Panc1 (cell line): ENCODE data around the gene PPT1.

ENCODE experiments used
- POLR2AphosphoS5 ChIP-seq: IDR thresholded peaks from 2 replicates; pipeline ENCODE4 v1.6.1; 2012; ENCODE audit warnings: mild to moderate bottlenecking, low read depth, low read length, moderate library complexity
- SIN3A ChIP-seq: IDR thresholded peaks from 2 replicates; pipeline ENCODE4 v1.6.1; 2012; ENCODE audit warnings: low read depth, mild to moderate bottlenecking, low read length, moderate library complexity, borderline replicate concordance; ENCODE audit not compliant: insufficient read depth
- TCF7L2 ChIP-seq: IDR thresholded peaks from 2 replicates; pipeline ENCODE4 v1.6.1; 2011; ENCODE audit warnings: mild to moderate bottlenecking, low read depth, low read length, inconsistent platforms
- TF ChIP-seq, protein P1 (sequence below): fragments of 450-650 bp; IDR thresholded peaks from 2 replicates; pipeline ENCODE4 v1.5.1; 2017; ENCODE audit warnings: mild to moderate bottlenecking
- TF ChIP-seq, protein P2 (sequence below), 2 experiments: IDR thresholded peaks; 2 replicates each; pipeline ENCODE4 v1.6.1; 2011 to 2012; ENCODE audit warnings: low read depth in 2 of 2, control low read depth in 1 of 2, low read length in 1 of 2, mild to moderate bottlenecking in 1 of 2, moderate library complexity in 1 of 2; ENCODE audit not compliant: insufficient read depth in 1 of 2

DNA sequence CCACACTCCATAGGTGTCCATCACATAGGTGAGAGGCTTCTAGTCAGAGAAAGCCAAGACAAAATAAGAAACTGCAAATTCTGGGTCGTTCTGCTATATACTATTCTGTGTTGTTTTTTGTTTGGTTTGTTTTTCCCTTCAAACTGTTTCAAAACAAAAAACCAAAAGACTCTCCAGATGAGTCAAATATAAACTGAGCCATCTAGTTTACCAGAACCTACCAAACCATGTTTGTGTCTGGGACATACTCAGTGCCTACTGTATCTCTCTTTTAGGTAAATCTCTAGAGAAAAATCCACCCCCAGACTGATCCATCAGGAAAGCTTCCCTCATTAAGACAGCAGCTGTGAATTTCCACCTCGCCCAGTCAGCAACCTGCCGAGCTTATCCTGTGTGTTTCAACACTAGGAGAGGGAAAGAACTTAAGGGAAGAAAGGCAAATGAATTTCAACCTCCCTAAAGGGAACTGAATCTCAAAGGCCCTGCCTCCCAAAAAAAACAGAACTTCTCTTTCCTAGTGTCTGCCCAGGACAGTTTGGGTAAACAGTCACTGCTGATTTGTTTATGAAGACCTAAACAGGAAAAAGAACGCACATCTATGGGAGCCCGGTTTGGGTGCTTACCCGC, 17.2 kb downstream of the PPT1 start:
- TF ChIP-seq, protein P1, sequence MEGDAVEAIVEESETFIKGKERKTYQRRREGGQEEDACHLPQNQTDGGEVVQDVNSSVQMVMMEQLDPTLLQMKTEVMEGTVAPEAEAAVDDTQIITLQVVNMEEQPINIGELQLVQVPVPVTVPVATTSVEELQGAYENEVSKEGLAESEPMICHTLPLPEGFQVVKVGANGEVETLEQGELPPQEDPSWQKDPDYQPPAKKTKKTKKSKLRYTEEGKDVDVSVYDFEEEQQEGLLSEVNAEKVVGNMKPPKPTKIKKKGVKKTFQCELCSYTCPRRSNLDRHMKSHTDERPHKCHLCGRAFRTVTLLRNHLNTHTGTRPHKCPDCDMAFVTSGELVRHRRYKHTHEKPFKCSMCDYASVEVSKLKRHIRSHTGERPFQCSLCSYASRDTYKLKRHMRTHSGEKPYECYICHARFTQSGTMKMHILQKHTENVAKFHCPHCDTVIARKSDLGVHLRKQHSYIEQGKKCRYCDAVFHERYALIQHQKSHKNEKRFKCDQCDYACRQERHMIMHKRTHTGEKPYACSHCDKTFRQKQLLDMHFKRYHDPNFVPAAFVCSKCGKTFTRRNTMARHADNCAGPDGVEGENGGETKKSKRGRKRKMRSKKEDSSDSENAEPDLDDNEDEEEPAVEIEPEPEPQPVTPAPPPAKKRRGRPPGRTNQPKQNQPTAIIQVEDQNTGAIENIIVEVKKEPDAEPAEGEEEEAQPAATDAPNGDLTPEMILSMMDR = no peak
- TF ChIP-seq POLR2AphosphoS5 = no peak
- no peak for TF ChIP-seq SIN3A
- TF ChIP-seq, protein P2, sequence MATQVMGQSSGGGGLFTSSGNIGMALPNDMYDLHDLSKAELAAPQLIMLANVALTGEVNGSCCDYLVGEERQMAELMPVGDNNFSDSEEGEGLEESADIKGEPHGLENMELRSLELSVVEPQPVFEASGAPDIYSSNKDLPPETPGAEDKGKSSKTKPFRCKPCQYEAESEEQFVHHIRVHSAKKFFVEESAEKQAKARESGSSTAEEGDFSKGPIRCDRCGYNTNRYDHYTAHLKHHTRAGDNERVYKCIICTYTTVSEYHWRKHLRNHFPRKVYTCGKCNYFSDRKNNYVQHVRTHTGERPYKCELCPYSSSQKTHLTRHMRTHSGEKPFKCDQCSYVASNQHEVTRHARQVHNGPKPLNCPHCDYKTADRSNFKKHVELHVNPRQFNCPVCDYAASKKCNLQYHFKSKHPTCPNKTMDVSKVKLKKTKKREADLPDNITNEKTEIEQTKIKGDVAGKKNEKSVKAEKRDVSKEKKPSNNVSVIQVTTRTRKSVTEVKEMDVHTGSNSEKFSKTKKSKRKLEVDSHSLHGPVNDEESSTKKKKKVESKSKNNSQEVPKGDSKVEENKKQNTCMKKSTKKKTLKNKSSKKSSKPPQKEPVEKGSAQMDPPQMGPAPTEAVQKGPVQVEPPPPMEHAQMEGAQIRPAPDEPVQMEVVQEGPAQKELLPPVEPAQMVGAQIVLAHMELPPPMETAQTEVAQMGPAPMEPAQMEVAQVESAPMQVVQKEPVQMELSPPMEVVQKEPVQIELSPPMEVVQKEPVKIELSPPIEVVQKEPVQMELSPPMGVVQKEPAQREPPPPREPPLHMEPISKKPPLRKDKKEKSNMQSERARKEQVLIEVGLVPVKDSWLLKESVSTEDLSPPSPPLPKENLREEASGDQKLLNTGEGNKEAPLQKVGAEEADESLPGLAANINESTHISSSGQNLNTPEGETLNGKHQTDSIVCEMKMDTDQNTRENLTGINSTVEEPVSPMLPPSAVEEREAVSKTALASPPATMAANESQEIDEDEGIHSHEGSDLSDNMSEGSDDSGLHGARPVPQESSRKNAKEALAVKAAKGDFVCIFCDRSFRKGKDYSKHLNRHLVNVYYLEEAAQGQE (IDR thresholded peaks at IDR 0.05; ENCODE audit: insufficient read depth in 1 of 2, low read depth in 2 of 2, low read length in 1 of 2) = no peak
- no peak for TF ChIP-seq TCF7L2
